MM.1S (cell line): ENCODE measurements around the gene HIBADH.

ENCODE experiments used
- DNase-seq: peaks from one replicate; pipeline ENCODE4 v3.0.0-alpha.2; 2015
- H2AFZ ChIP-seq: fragments of 300-600 bp; sonication (generic); 2 replicates; pipeline ENCODE4 v1.6.0; 2016; ENCODE audit warnings: antibody characterized with exemption, low read length
- H3F3A ChIP-seq: fragments of 300-600 bp; sonication (generic); 2 replicates; pipeline ENCODE4 v1.6.1; 2016; ENCODE audit warnings: mild to moderate bottlenecking, antibody characterized with exemption, low read length, moderate library complexity, mixed read lengths; ENCODE audit not compliant: insufficient read depth
- H3K27ac ChIP-seq: fragments of 300-600 bp; sonication (generic); 2 replicates; pipeline ENCODE4 v1.5.1; 2016; ENCODE audit warnings: mild to moderate bottlenecking, low read length
- H3K27me3 ChIP-seq: fragments of 300-600 bp; sonication (generic); replicated peaks from 2 replicates; pipeline ENCODE4 v1.6.0; 2016; ENCODE audit warnings: low read length; ENCODE audit not compliant: insufficient read depth
- H3K36me3 ChIP-seq: fragments of 300-600 bp; sonication (generic); replicated peaks from 2 replicates; pipeline ENCODE4 v1.6.1; 2016; ENCODE audit warnings: mild to moderate bottlenecking, low read length, mixed read lengths; ENCODE audit not compliant: insufficient read depth
- H3K4me1 ChIP-seq: fragments of 300-600 bp; sonication (generic); 2 replicates; pipeline ENCODE4 v1.6.1; 2016; ENCODE audit warnings: low read length, mixed read lengths
- H3K4me2 ChIP-seq: fragments of 300-600 bp; sonication (generic); 2 replicates; pipeline ENCODE4 v1.6.0; 2016; ENCODE audit warnings: low read depth, low read length
- H3K4me3 ChIP-seq: fragments of 300-600 bp; sonication (generic); 2 replicates; pipeline ENCODE4 v1.5.1; 2016; ENCODE audit warnings: low read length, mixed read lengths
- H3K79me2 ChIP-seq: fragments of 300-600 bp; sonication (generic); 2 replicates; pipeline ENCODE4 v1.6.1; 2016; ENCODE audit warnings: mixed run types, low read length, mixed read lengths
- H3K9ac ChIP-seq: fragments of 300-600 bp; sonication (generic); 2 replicates; pipeline ENCODE4 v1.6.1; 2016; ENCODE audit warnings: low read length, mixed read lengths
- H3K9me2 ChIP-seq: fragments of 300-600 bp; sonication (generic); replicated peaks from 2 replicates; pipeline ENCODE4 v1.6.1; 2016; ENCODE audit warnings: mild to moderate bottlenecking, low read length, mixed read lengths; ENCODE audit not compliant: insufficient read depth
- H3K9me3 ChIP-seq: fragments of 300-600 bp; sonication (generic); replicated peaks from 2 replicates; pipeline ENCODE4 v1.6.1; 2016; ENCODE audit warnings: mild to moderate bottlenecking, low read length, mixed read lengths; ENCODE audit not compliant: insufficient read depth
- H4K20me1 ChIP-seq: fragments of 300-600 bp; sonication (generic); 2 replicates; pipeline ENCODE4 v1.6.1; 2016; ENCODE audit warnings: mild to moderate bottlenecking, low read length, moderate library complexity, mixed read lengths; ENCODE audit not compliant: insufficient read depth
- EZH2 ChIP-seq: fragments of 300-600 bp; sonication (generic); optimal IDR thresholded peaks from 2 replicates; pipeline ENCODE3; 2017; ENCODE audit warnings: low read depth, mild to moderate bottlenecking, antibody characterized with exemption, low read length, mixed read lengths
- EZH2phosphoT487 ChIP-seq: fragments of 300-600 bp; sonication (generic); IDR thresholded peaks from 2 replicates; pipeline ENCODE4 v1.6.1; 2018; ENCODE audit warnings: antibody characterized with exemption, low read length
- TF ChIP-seq, protein P1 (sequence below): fragments of 300-600 bp; sonication (generic); IDR thresholded peaks from 2 replicates; pipeline ENCODE4 v1.5.1; 2016; ENCODE audit warnings: antibody characterized with exemption, low read length, mixed read lengths

HIBADH gene

GRCh38 chr7:27662490-27663205, at the start of gene HIBADH:
Gene HIBADH (minus strand): TSS chr7:27662883. CDS start chr7:27662788, 95 bp downstream.
- H3K4me2 ChIP-seq: peak within 1 kb of the TSS; percentile 79
- no peaks in the 10 kb centered on the region for H4K20me1 ChIP-seq
- peak; percentile 99 for DNase-seq
- TF ChIP-seq EZH2phosphoT487: no peak
- TF ChIP-seq, protein P1, sequence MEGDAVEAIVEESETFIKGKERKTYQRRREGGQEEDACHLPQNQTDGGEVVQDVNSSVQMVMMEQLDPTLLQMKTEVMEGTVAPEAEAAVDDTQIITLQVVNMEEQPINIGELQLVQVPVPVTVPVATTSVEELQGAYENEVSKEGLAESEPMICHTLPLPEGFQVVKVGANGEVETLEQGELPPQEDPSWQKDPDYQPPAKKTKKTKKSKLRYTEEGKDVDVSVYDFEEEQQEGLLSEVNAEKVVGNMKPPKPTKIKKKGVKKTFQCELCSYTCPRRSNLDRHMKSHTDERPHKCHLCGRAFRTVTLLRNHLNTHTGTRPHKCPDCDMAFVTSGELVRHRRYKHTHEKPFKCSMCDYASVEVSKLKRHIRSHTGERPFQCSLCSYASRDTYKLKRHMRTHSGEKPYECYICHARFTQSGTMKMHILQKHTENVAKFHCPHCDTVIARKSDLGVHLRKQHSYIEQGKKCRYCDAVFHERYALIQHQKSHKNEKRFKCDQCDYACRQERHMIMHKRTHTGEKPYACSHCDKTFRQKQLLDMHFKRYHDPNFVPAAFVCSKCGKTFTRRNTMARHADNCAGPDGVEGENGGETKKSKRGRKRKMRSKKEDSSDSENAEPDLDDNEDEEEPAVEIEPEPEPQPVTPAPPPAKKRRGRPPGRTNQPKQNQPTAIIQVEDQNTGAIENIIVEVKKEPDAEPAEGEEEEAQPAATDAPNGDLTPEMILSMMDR: no peak
- TF ChIP-seq EZH2: no peak
- peaks cover 8% of the 10 kb centered on the region; the same call in 1 of the 2 replicates for H3F3A ChIP-seq
- H3K9ac ChIP-seq: peak within 1 kb of the TSS; percentile 85
- H2AFZ ChIP-seq: peak within 1 kb of the TSS; percentile 96
- H3K36me3 ChIP-seq: no peaks in the 10 kb centered on the region
- H3K79me2 ChIP-seq: peaks cover 10% of the 10 kb centered on the region; the same call in 1 of the 2 replicates
- no peaks in the 10 kb centered on the region for H3K9me2 ChIP-seq
- peak within 1 kb of the TSS; percentile 92 for H3K4me3 ChIP-seq
- no peaks in the 10 kb centered on the region for H3K9me3 ChIP-seq
- H3K27ac ChIP-seq: peak within 1 kb of the TSS; percentile 78
- H3K4me1 ChIP-seq: no peaks in the 10 kb centered on the region
- no peaks in the 10 kb centered on the region for H3K27me3 ChIP-seq

- H3K4me3 ChIP-seq: no peak overlapping the region
- no peak overlapping the region for H3K9ac ChIP-seq
- H2AFZ ChIP-seq: no peak overlapping the region
- no peaks in the 10 kb centered on the region for H3K36me3 ChIP-seq
- H3K27me3 ChIP-seq: no peaks in the 10 kb centered on the region
- H3K9me2 ChIP-seq: no peaks in the 10 kb centered on the region
- no peaks in the 10 kb centered on the region for H3K9me3 ChIP-seq
- H3K79me2 ChIP-seq: no peaks in the 10 kb centered on the region
- no peaks in the 10 kb centered on the region for H4K20me1 ChIP-seq
- H3F3A ChIP-seq: no peaks in the 10 kb centered on the region
- TF ChIP-seq, protein P1: no peak
- TF ChIP-seq EZH2phosphoT487 (no peak), EZH2 (no peak)
- no peak overlapping the region for H3K4me2 ChIP-seq
- H3K4me1 ChIP-seq: no peaks in the 10 kb centered on the region
- DNase-seq: no peak
- no peak overlapping the region for H3K27ac ChIP-seq
These were observed 49.5 kb upstream of the HIBADH start for GRCh38 chr7:27712217-27712616.

- no peak overlapping the region for H3K4me3 ChIP-seq
- no peak for TF ChIP-seq EZH2phosphoT487
- TF ChIP-seq, protein P1: no peak
- no peak for TF ChIP-seq EZH2
- no peaks in the 10 kb centered on the region for H3K36me3 ChIP-seq
- no peak overlapping the region for H2AFZ ChIP-seq
- H3F3A ChIP-seq: no peaks in the 10 kb centered on the region
- H3K4me1 ChIP-seq: no peaks in the 10 kb centered on the region
- DNase-seq: no peak
- H3K9ac ChIP-seq: no peak overlapping the region
- H4K20me1 ChIP-seq: no peaks in the 10 kb centered on the region
- no peaks in the 10 kb centered on the region for H3K9me3 ChIP-seq
- H3K27ac ChIP-seq: no peak overlapping the region
- H3K9me2 ChIP-seq: no peaks in the 10 kb centered on the region
- H3K4me2 ChIP-seq: no peak overlapping the region
- H3K27me3 ChIP-seq: no peaks in the 10 kb centered on the region
- H3K79me2 ChIP-seq: no peaks in the 10 kb centered on the region
These were observed 46.7 kb upstream of the HIBADH start for GRCh38 chr7:27709137-27710075.
